ENCODE results near the gene PTPRM. TPM values are rescaled to one million over a fixed set of nuclear protein-coding genes. Genes with fewer than 3 reads are reported as not detected.

Gene PTPRM
- total and polyA plus RNA-seq, 2 experiments from 2014 or later: 1.6 to 5.3 TPM

DNA sequence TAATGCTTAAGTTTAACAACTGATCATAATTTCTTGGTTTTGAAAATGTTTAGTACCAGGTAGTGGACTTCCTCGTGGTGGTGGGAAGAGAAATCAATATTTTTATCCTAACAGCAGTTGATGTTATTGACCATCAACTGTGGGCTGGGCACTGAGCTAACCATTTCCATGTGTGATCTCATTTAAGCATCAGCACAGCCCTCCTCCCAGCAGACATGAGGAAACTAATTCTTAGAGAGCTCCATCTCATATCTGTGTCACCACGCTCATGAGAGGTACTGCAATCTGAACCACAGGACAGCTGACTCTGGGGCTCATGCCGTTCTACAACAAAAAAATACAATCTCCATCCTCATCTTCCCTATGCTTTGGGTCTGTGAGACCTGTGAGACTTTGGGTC, 709.3 kb downstream of the PTPRM start:
- Mint-ChIP-seq H3K36me3 (ENCODE audit: low read depth) (no peaks in the 10 kb centered on the region), H3K27ac (no peak overlapping the region), H3K27me3 (ENCODE audit: insufficient read depth, low read depth, poor library complexity) (peaks cover 2% of the 10 kb centered on the region), H3K4me3 (no peak overlapping the region), H3K4me1 (peaks cover 5% of the 10 kb centered on the region), H3K9me3 (no peaks in the 10 kb centered on the region)
- Histone ChIP-seq H3F3A (replicated peaks; ENCODE audit: low read depth) (no peaks in the 10 kb centered on the region), H2AFZ (no peak overlapping the region), H3K36me3 (ENCODE audit: insufficient read depth) (no peaks in the 10 kb centered on the region), H3K4me2 (no peak overlapping the region), H3K9me2 (ENCODE audit: insufficient read depth) (no peaks in the 10 kb centered on the region; the same call in 1 of the 2 replicates), H3K4me1 (ENCODE audit: insufficient read depth) (no peaks in the 10 kb centered on the region), H3K27me3 (ENCODE audit: insufficient read depth) (no peaks in the 10 kb centered on the region), H4K20me1 (replicated peaks; ENCODE audit: insufficient read depth) (no peaks in the 10 kb centered on the region), H3K79me2 (replicated peaks; ENCODE audit: insufficient read depth) (no peaks in the 10 kb centered on the region), H3K4me3 (no peak overlapping the region), H3K27ac (ENCODE audit: low read depth) (no peak overlapping the region)
- ATAC-seq (no peak), DNase-seq (ENCODE audit: low spot score) (no peak)
- TF ChIP-seq CREB1 (CRISPR knock-in tag; IDR thresholded peaks at IDR 0.05; ENCODE audit: low read depth) (no peak), POLR2AphosphoS5 (IDR thresholded peaks at IDR 0.05; ENCODE audit: low read depth) (no peak), EZH2phosphoT487 (IDR thresholded peaks at IDR 0.05; ENCODE audit: unreplicated experiment) (no peak), ZNF331 (CRISPR knock-in tag; IDR thresholded peaks at IDR 0.05; ENCODE audit: low read depth) (no peak), EZH2 (IDR thresholded peaks at IDR 0.05; ENCODE audit: low read depth, unreplicated experiment) (no peak), NANOG (IDR thresholded peaks at IDR 0.05; ENCODE audit: borderline replicate concordance) (no peak), STAT1 (IDR thresholded peaks at IDR 0.05; ENCODE audit: unreplicated experiment) (no peak), JUNB (IDR thresholded peaks at IDR 0.05; ENCODE audit: unreplicated experiment) (no peak), ZNF114 (CRISPR knock-in tag; IDR thresholded peaks at IDR 0.05) (no peak)
- TF ChIP-seq, protein P1, sequence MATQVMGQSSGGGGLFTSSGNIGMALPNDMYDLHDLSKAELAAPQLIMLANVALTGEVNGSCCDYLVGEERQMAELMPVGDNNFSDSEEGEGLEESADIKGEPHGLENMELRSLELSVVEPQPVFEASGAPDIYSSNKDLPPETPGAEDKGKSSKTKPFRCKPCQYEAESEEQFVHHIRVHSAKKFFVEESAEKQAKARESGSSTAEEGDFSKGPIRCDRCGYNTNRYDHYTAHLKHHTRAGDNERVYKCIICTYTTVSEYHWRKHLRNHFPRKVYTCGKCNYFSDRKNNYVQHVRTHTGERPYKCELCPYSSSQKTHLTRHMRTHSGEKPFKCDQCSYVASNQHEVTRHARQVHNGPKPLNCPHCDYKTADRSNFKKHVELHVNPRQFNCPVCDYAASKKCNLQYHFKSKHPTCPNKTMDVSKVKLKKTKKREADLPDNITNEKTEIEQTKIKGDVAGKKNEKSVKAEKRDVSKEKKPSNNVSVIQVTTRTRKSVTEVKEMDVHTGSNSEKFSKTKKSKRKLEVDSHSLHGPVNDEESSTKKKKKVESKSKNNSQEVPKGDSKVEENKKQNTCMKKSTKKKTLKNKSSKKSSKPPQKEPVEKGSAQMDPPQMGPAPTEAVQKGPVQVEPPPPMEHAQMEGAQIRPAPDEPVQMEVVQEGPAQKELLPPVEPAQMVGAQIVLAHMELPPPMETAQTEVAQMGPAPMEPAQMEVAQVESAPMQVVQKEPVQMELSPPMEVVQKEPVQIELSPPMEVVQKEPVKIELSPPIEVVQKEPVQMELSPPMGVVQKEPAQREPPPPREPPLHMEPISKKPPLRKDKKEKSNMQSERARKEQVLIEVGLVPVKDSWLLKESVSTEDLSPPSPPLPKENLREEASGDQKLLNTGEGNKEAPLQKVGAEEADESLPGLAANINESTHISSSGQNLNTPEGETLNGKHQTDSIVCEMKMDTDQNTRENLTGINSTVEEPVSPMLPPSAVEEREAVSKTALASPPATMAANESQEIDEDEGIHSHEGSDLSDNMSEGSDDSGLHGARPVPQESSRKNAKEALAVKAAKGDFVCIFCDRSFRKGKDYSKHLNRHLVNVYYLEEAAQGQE (IDR thresholded peaks at IDR 0.05; ENCODE audit: unreplicated experiment): no peak
- TF ChIP-seq, protein P2, sequence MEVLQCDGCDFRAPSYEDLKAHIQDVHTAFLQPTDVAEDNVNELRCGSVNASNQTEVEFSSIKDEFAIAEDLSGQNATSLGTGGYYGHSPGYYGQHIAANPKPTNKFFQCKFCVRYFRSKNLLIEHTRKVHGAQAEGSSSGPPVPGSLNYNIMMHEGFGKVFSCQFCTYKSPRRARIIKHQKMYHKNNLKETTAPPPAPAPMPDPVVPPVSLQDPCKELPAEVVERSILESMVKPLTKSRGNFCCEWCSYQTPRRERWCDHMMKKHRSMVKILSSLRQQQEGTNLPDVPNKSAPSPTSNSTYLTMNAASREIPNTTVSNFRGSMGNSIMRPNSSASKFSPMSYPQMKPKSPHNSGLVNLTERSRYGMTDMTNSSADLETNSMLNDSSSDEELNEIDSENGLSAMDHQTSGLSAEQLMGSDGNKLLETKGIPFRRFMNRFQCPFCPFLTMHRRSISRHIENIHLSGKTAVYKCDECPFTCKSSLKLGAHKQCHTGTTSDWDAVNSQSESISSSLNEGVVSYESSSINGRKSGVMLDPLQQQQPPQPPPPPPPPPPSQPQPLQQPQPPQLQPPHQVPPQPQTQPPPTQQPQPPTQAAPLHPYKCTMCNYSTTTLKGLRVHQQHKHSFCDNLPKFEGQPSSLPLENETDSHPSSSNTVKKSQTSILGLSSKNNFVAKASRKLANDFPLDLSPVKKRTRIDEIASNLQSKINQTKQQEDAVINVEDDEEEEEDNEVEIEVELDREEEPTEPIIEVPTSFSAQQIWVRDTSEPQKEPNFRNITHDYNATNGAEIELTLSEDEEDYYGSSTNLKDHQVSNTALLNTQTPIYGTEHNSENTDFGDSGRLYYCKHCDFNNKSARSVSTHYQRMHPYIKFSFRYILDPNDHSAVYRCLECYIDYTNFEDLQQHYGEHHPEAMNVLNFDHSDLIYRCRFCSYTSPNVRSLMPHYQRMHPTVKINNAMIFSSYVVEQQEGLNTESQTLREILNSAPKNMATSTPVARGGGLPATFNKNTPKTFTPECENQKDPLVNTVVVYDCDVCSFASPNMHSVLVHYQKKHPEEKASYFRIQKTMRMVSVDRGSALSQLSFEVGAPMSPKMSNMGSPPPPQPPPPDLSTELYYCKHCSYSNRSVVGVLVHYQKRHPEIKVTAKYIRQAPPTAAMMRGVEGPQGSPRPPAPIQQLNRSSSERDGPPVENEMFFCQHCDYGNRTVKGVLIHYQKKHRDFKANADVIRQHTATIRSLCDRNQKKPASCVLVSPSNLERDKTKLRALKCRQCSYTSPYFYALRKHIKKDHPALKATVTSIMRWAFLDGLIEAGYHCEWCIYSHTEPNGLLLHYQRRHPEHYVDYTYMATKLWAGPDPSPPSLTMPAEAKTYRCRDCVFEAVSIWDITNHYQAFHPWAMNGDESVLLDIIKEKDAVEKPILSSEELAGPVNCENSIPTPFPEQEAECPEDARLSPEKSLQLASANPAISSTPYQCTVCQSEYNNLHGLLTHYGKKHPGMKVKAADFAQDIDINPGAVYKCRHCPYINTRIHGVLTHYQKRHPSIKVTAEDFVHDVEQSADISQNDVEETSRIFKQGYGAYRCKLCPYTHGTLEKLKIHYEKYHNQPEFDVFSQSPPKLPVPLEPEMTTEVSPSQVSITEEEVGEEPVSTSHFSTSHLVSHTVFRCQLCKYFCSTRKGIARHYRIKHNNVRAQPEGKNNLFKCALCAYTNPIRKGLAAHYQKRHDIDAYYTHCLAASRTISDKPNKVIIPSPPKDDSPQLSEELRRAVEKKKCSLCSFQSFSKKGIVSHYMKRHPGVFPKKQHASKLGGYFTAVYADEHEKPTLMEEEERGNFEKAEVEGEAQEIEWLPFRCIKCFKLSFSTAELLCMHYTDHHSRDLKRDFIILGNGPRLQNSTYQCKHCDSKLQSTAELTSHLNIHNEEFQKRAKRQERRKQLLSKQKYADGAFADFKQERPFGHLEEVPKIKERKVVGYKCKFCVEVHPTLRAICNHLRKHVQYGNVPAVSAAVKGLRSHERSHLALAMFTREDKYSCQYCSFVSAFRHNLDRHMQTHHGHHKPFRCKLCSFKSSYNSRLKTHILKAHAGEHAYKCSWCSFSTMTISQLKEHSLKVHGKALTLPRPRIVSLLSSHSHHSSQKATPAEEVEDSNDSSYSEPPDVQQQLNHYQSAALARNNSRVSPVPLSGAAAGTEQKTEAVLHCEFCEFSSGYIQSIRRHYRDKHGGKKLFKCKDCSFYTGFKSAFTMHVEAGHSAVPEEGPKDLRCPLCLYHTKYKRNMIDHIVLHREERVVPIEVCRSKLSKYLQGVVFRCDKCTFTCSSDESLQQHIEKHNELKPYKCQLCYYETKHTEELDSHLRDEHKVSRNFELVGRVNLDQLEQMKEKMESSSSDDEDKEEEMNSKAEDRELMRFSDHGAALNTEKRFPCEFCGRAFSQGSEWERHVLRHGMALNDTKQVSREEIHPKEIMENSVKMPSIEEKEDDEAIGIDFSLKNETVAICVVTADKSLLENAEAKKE (CRISPR knock-in tag; IDR thresholded peaks at IDR 0.05): no peak
- TF ChIP-seq, protein P3, sequence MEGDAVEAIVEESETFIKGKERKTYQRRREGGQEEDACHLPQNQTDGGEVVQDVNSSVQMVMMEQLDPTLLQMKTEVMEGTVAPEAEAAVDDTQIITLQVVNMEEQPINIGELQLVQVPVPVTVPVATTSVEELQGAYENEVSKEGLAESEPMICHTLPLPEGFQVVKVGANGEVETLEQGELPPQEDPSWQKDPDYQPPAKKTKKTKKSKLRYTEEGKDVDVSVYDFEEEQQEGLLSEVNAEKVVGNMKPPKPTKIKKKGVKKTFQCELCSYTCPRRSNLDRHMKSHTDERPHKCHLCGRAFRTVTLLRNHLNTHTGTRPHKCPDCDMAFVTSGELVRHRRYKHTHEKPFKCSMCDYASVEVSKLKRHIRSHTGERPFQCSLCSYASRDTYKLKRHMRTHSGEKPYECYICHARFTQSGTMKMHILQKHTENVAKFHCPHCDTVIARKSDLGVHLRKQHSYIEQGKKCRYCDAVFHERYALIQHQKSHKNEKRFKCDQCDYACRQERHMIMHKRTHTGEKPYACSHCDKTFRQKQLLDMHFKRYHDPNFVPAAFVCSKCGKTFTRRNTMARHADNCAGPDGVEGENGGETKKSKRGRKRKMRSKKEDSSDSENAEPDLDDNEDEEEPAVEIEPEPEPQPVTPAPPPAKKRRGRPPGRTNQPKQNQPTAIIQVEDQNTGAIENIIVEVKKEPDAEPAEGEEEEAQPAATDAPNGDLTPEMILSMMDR (conservative IDR thresholded peaks at IDR 0.05; ENCODE audit: low read depth in 2 of 2): no peak
- TF ChIP-seq, protein P4, sequence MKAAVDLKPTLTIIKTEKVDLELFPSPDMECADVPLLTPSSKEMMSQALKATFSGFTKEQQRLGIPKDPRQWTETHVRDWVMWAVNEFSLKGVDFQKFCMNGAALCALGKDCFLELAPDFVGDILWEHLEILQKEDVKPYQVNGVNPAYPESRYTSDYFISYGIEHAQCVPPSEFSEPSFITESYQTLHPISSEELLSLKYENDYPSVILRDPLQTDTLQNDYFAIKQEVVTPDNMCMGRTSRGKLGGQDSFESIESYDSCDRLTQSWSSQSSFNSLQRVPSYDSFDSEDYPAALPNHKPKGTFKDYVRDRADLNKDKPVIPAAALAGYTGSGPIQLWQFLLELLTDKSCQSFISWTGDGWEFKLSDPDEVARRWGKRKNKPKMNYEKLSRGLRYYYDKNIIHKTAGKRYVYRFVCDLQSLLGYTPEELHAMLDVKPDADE (IDR thresholded peaks at IDR 0.05): no peak
